ENCODE results near the gene GCK.

Gene GCK

DNA sequence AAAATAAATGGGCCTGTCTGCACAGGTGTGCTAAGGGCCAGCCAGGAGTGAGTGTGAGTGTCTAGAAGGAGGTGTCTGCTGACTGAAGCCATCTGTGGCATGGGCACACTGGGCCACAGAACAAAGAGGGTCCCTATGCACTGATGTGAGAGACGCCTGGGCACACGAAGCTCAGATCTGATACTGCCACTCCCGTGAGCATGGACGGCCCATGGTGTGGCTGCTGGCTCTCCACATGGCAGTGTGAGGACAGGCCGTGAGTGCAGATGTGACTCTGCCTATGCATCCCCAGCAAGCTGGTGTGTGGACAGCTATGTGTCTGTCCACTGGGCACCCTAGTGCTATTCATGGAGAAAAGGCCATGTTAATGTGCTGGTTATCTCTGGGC, 35.3 kb downstream of the GCK start:
- no peak for DNase-seq

DNA sequence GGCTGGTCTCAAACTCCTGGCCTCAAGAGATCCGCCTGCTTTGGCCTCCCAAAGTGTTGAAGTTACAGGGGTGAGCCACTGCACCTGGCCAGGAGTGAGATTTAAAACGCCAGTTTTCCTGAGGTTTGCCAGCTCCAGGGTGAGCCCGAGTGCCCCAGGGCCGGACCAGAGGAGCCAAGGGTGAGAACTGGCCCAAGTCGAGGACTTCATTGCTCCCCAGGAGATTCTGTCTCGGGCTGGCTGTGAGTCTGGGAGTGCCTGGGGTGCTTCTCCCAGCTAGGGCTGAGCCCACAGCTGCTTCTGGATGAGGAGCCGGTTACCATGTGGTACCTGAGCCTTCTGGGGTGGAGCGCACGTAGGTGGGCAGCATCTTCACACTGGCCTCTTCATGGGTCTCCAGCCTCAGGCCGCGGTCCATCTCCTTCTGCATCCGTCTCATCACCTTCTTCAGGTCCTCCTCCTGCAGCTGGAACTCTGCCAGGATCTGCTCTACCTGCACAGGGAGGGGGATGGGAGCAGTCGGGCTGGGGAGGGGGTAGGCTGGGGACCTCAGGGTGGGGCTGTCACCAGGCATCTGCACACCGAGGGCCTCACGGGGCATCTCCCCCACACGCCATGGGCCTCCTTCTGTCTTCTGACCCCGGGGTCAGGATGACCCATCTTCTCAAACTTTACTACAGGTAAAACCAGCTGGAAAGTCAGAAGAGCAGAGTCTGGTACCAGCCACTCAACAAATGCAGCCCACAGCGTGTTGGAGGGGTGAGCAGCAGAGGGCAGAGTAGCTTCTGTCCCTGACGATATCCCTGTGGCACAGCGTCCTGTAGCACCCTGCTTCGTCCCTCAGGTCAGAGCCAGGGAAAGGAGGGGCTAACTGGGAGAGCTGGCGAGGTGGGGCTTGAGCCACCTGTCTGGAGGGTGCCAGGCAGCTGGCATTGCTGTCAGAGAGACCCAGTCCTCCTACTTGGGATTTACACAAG, 36.0 kb downstream of the GCK start:
- DNase-seq = no peak

DNA sequence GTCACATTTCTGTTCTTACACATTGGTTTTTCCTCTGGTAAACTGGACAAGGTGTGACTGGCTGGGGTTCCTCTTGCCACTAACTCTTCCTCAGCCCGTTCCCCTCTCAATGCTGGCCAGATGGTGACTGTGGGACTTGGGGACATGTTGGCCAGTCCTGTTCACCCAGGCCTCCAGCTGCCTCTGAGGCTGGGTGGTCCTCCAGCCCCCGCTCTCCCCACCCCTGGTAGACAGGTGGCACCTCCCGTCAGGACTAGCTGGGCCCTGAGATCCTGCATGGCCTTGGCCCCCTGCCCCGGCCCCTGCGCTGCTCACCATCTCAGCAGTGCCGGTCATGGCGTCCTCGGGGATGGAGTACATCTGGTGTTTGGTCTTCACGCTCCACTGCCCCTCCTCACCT, 37.3 kb downstream of the GCK start:
- no peak for DNase-seq

GRCh38 chr7:44150966-44151941, 38.0 kb downstream of the GCK start:
- DNase-seq = no peak

GRCh38 chr7:44150466-44150832, 38.8 kb downstream of the GCK start:
- no peak for DNase-seq

- no peak for DNase-seq
These were observed 39.4 kb downstream of the GCK start for GRCh38 chr7:44149571-44150465.

DNA sequence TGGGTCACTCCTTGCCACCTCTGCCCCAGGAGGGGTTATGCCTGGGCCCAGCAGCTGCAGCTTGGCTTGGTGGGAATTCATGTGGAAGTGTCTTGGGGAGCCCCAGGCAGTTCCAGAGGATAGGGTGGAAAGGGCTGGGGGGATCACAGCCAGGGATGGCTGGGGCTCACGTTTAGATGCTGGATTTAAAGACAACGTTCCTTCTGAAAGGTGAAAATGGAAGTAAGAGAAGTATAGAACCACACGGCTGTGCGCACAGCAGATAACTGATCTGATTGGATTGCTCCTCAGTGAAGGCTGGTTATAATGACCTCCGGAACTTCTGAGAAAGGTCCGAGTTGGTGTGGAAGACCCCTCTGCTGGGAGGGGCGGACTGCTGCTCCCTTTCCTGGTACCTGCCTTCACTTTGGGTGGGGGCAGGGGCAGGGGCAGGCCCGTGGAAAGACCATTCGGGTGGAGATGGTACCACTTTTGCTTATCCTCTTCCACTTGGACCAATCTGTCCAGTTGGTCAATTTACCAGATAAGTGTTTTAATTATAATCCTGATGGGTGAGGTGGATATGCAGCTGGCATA, 40.2 kb downstream of the GCK start:
- no peak for DNase-seq

DNA sequence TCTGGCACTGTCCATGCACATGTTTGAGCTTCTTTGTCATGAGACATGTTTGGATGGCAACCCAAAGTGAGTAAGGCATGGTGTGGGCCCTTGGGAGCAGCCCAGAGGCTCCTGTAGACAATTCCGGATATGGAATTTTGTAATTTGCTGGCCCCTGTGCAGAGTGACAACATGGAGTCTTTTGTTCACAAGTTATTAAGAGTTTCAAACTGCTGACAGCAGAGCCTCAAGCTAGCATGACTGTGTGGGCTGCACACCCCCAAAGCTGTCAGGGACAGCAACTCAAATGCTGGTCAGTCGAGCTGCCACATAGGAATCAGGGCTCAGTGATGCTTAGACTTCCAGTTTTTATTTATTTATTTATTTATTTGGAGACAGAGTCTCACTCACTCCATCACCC, 41.1 kb downstream of the GCK start:
- no peak for DNase-seq

- DNase-seq = no peak
These were observed 41.9 kb downstream of the GCK start for GRCh38 chr7:44147026-44147991.

DNA sequence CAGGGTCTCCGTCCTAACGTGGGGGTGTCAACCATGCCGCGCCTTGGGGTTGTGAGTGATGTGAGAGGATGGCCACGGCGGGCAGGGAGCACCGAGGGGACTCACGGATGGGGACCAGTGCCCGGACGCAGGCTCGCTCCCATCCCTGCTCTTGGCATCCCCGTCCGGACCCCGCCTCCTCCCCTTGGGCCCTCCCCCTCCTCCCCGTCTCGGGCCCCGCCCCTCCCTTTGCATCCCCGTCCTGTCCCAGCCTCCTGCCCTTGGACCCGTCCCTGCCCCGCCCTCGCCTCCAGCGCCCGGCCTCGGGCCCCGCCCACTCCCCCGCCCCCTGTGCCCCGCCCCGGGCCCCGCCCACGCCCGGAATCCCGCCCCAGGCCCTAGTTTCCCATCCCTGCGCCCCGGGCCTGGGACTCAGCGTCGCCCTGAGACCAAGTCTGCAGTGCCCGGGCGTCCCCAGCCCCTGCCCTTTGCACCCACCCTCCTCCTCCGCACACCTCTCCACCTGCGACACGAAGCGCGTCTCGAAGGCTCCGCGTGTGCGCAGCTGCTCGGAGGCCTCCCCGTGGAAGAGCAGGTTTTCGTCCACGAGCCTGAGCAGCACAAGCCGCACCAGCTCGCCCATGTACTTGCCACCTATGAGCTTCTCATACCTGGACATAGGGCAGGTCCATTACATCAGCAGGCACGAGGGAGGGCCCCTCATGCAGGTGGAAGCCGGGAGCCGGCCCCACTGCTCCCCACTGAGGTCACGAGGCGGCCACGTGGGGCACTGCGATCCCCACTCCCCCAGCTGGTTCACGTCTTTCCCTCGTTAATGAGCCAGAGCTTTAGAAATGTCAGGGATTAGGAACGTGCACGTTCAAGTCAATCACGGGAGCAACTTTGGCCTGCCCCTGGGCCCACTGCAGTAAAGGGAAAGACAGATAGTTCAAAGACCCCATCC, 43.0 kb downstream of the GCK start:
- DNase-seq = peak; percentile 69

DNA sequence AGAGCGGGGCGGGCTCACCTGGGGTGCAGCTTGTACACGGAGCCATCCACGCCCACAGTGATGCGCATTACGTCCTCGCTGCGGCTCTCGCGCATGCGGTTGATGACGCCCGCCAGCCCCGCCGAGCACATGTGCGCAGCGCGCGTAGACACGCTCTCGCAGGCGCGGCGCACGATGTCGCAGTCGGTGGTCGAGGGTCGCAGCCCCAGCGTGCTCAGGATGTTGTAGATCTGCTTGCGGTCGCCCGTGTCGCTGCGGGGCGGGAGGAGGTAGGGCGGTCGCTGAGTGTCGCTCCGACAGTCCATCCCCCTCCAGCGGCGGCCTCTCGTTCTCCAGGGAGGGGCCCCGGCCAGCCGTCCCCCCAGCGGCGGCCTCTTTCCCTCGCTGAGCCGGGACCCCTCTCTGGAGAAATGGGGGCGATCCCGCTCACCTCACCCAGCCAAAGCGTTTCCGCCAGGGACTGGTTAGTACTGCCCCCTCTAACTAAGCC, 43.7 kb downstream of the GCK start:
- peak; percentile 19 for DNase-seq

DNA sequence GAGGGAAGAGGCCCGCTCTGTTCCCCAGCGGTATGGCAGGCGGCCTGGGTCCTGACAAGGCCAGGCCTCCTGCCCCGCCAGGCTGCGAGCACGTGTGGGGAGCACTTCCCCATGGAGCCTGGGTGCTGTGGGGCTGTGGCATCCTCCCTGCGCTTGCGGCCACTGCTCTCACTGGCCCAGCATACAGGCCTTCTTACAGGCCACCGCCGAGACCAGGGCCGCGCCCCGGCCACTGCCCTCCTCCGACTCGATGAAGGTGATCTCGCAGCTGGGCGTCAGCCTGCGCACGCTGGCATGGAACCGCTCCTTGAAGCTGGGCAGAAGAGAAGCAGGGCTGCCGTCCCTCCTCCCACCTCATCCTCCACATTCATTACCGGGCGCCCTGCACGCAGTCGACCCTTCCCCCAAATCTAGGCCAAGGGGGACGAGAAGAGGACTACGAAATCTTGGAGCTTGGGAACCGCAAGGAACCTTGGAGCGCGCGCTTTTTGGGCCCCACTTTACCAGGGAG, 44.2 kb downstream of the GCK start:
- no peak for DNase-seq

- no peak for DNase-seq
These were observed 44.7 kb downstream of the GCK start for GRCh38 chr7:44144426-44144967.

DNA sequence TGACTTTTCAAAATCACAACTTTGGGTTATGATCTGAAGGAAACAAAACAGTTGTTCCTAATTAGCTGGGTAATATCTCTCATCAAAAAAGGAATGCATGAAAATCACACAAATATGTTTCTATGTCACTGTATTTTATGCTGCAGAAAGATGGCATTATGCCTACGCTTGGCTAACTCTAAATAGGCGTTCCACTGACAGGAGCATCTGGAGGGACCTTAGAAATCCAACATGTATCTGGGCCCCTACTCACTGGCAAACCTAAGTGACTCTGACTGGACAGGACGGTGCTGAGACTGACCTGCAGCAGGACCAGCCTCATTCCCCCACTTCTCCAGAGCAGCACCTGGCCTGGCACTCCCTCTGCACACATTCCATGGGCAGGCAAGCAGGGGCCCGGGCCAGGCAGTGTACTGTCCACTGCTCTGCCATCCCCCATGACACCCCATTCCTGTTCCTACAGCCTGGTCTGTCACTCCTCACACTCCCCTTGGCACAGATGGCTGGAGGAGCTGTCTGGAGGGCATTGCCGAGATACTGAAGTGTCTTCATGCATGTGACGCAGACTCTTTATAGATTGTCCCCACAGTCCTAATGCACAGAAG, 45.5 kb downstream of the GCK start:
- DNase-seq = no peak

DNA sequence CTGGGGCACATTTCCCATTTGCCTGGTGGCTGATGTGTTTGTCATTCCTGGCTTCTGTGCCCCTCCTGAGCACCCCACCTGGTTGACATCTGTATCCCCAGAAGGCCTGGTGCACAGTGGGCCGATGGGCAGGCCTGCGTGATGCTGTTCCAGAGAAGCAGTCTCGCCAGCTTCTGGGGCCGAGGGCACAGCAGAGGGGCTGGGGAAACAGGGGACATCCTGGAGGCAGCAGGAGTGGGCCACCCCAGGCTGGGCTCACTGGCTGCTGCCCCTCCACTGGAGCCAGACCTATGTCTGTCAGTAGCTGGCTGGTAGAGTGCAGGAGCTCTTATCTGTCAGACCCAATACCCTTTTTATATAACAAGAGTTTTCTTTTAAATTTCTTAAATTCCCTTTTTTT, 47.2 kb downstream of the GCK start:
- DNase-seq = no peak

GRCh38 chr7:44141221-44141850, 47.9 kb downstream of the GCK start, which contains the start of gene MYL7:
MYL7 (minus strand) TSS chr7:44141332; CDS start chr7:44141305, 27 bp downstream.
- DNase-seq = no peak

GRCh38 chr7:44140341-44140740, 48.9 kb downstream of the GCK start:
- DNase-seq = no peak

Data from fibroblast of skin of right quadriceps (primary cell).